Suprapubic skin (tissue), 3 donors: ENCODE results near the gene NLN.

Experiments used
- POLR2AphosphoS5 ChIP-seq, 3 donors: sonication (generic); formaldehyde crosslinking; IDR thresholded peaks; one replicate each; pipeline ENCODE4 v1.6.1; 2017; ENCODE audit warnings: antibody characterized with exemption in 3 of 3
- TF ChIP-seq, protein P1 (sequence below), 2 donors: fragments of 200-600 bp in 1 of 2; fragments of 450-650 bp in 1 of 2; sonication (generic) in 1 of 2; IDR thresholded peaks; one replicate each; pipeline ENCODE4 v1.5.1; 2016 to 2019; ENCODE audit warnings: antibody characterized with exemption in 2 of 2, mild to moderate bottlenecking in 1 of 2, moderate library complexity in 1 of 2

DNA sequence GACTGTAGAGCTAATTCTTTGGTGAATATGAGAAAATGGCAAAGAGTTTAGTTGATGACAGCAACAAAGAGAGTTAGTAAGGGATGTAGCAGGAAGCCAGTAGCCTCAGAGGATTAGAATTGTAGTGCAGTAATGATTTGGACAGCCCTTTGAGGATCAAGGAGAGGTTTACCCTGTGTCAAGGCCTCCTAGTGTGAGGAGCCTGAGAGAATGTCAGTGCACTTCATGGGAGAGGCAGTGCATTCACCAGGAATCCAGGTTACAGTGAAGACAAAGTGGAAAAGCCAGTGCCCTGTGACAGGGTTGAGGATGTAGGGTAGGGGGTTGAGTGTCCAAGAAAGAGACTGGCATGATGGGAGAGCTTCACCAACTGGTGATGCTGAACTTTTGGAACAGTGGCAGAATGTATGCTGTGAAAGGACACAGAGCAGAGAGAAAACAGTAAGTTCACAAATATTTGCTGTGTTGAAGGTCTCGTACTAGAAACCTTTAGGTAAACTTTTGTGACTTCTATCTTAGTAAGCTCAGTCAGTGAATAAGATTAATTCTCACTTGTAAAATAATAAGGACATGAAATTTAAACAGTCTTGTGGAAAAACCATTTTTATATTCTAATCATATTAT is 27.3 kb downstream of the NLN start:
- TF ChIP-seq, protein P1, sequence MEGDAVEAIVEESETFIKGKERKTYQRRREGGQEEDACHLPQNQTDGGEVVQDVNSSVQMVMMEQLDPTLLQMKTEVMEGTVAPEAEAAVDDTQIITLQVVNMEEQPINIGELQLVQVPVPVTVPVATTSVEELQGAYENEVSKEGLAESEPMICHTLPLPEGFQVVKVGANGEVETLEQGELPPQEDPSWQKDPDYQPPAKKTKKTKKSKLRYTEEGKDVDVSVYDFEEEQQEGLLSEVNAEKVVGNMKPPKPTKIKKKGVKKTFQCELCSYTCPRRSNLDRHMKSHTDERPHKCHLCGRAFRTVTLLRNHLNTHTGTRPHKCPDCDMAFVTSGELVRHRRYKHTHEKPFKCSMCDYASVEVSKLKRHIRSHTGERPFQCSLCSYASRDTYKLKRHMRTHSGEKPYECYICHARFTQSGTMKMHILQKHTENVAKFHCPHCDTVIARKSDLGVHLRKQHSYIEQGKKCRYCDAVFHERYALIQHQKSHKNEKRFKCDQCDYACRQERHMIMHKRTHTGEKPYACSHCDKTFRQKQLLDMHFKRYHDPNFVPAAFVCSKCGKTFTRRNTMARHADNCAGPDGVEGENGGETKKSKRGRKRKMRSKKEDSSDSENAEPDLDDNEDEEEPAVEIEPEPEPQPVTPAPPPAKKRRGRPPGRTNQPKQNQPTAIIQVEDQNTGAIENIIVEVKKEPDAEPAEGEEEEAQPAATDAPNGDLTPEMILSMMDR (IDR thresholded peaks at IDR 0.05) = no peak
- no peak for TF ChIP-seq POLR2AphosphoS5 (IDR thresholded peaks at IDR 0.05)
